ENCODE results near the gene GRK7. TPM values are rescaled to one million over a fixed set of nuclear protein-coding genes. Genes with fewer than 3 reads are reported as not detected.

GRK7 gene
- total and polyA plus RNA-seq, 2 donors (not counting 1 experiment from before 2014, with no cell fraction given), result 0.12 TPM; not detected in 1

DNA sequence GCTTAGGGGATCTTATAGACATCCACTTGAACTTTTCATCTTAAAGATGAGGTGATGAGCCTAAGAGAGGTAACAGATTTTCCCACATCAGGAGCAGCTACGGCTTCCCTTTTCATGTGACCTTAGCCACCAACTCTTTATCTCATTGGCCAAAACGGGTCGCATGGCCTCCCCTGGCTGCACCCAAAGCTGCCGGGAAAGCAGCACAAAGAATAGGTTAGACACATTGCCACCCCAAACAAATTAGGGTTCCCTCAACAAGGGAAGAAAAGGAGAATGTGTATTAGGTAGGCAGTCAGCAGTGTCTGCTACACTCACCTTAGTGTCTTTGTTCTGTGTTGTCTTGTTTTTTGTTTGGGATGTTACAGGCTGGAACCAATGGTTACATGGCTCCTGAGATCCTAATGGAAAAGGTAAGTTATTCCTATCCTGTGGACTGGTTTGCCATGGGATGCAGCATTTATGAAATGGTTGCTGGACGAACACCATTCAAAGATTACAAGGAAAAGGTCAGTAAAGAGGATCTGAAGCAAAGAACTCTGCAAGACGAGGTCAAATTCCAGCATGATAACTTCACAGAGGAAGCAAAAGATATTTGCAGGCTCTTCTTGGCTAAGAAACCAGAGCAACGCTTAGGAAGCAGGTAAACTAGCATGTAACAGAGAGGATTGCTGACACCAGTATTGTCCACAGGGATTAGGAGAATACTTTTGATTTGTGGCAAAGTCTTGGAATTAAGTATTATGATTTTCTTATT, 44.2 kb downstream of the GRK7 start:
- Histone ChIP-seq H3K4me1 (ENCODE audit: control insufficient read depth in 2 of 2, insufficient read depth in 2 of 2, low read length in 2 of 2) (no peaks in the 10 kb centered on the region), H2AFZ (ENCODE audit: insufficient read depth, low read depth, low read length, poor library complexity, severe bottlenecking) (no peak overlapping the region), H4K20me1 (ENCODE audit: control insufficient read depth, insufficient read depth, low read length, poor library complexity, severe bottlenecking) (no peaks in the 10 kb centered on the region), H3K27ac (ENCODE audit: low read length in 2 of 2) (no peak overlapping the region), H3K36me3 (replicated peaks in 1 of 2; ENCODE audit: control extremely low read depth in 1 of 2, control insufficient read depth in 1 of 2, extremely low read depth in 1 of 2, insufficient read depth in 2 of 2, low read length in 1 of 2) (no peaks in the 10 kb centered on the region), H3K9ac (ENCODE audit: low read length) (no peak overlapping the region), H3K79me2 (ENCODE audit: control insufficient read depth, insufficient read depth, low read length) (no peaks in the 10 kb centered on the region), H3K4me2 (replicated peaks; ENCODE audit: low read depth, low read length, poor library complexity, severe bottlenecking) (no peak overlapping the region), H3K9me3 (ENCODE audit: control extremely low read depth in 1 of 3, control insufficient read depth in 2 of 3, insufficient read depth in 1 of 3, low read length in 2 of 3) (no peaks in the 10 kb centered on the region), H3K27me3 (replicated peaks in 1 of 4; ENCODE audit: control extremely low read depth in 1 of 4, control insufficient read depth in 3 of 4, insufficient read depth in 4 of 4, low read length in 3 of 4) (no peaks in the 10 kb centered on the region), H3K4me3 (ENCODE audit: control extremely low read depth in 1 of 5, extremely low read depth in 1 of 5, insufficient read depth in 1 of 5, low read depth in 2 of 5, low read length in 4 of 5) (no peak overlapping the region)
- WGBS (ENCODE audit: insufficient coverage), result 86% methylated on average over 2 of the region's 7 CpGs
- H3K27ac Mint-ChIP-seq, result no peak overlapping the region
- no peaks in the 10 kb centered on the region for H3K4me1 Mint-ChIP-seq
- POLR2A ChIA-PET, result no interaction called here
- intact Hi-C loops (cut with micrococcal nuclease), result no loop called here
- ATAC-seq (ENCODE audit: low read depth), result no peak
- no peaks in the 10 kb centered on the region for H3K9me3 Mint-ChIP-seq (ENCODE audit: insufficient read depth)
- TF ChIP-seq, protein P1, sequence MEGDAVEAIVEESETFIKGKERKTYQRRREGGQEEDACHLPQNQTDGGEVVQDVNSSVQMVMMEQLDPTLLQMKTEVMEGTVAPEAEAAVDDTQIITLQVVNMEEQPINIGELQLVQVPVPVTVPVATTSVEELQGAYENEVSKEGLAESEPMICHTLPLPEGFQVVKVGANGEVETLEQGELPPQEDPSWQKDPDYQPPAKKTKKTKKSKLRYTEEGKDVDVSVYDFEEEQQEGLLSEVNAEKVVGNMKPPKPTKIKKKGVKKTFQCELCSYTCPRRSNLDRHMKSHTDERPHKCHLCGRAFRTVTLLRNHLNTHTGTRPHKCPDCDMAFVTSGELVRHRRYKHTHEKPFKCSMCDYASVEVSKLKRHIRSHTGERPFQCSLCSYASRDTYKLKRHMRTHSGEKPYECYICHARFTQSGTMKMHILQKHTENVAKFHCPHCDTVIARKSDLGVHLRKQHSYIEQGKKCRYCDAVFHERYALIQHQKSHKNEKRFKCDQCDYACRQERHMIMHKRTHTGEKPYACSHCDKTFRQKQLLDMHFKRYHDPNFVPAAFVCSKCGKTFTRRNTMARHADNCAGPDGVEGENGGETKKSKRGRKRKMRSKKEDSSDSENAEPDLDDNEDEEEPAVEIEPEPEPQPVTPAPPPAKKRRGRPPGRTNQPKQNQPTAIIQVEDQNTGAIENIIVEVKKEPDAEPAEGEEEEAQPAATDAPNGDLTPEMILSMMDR (IDR thresholded peaks at IDR 0.05), result no peak
- no peak for TF ChIP-seq EZH2 (IDR thresholded peaks at IDR 0.05; ENCODE audit: borderline replicate concordance, insufficient read depth, low read depth, low read length, poor library complexity, severe bottlenecking)
- no peak overlapping the region for H3K4me3 Mint-ChIP-seq
- no peaks in the 10 kb centered on the region for H3K27me3 Mint-ChIP-seq
- no peak for DNase-seq
- CTCF ChIA-PET, result no interaction called here

DNA sequence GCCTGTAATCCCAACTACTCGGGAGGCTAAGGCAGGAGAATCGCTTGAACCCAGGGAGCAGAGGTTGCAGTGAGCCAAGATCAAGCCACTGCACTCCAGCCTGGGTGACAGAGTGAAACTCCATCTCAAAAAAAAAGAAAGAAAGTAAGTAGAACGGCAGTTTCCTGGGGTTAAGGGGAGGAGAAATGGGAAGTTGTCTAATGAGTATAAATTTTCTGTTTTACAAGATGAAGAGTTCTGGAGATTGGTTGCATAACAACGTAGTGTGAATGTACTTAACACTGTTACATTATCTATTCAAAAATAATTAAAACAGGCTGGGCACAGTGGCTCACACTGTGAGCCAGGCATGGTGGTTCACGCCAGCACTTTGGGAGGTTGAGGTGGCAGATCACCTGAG, 45.4 kb downstream of the GRK7 start:
- no peak for TF ChIP-seq EZH2 (IDR thresholded peaks at IDR 0.05; ENCODE audit: borderline replicate concordance, insufficient read depth, low read depth, low read length, poor library complexity, severe bottlenecking)
- TF ChIP-seq, protein P1 (IDR thresholded peaks at IDR 0.05), result no peak
- no peaks in the 10 kb centered on the region for H3K9me3 ChIP-seq (ENCODE audit: control extremely low read depth in 1 of 3, control insufficient read depth in 2 of 3, insufficient read depth in 1 of 3, low read length in 2 of 3)
- H3K27ac ChIP-seq (ENCODE audit: low read length in 2 of 2), result no peak overlapping the region
- H3K4me1 ChIP-seq (ENCODE audit: control insufficient read depth in 2 of 2, insufficient read depth in 2 of 2, low read length in 2 of 2), result no peaks in the 10 kb centered on the region
- H3K79me2 ChIP-seq (ENCODE audit: control insufficient read depth, insufficient read depth, low read length), result no peaks in the 10 kb centered on the region
- H3K4me2 ChIP-seq (replicated peaks; ENCODE audit: low read depth, low read length, poor library complexity, severe bottlenecking), result no peak overlapping the region
- H3K9me3 Mint-ChIP-seq (ENCODE audit: insufficient read depth), result no peaks in the 10 kb centered on the region
- H3K4me3 ChIP-seq (ENCODE audit: control extremely low read depth in 1 of 5, extremely low read depth in 1 of 5, insufficient read depth in 1 of 5, low read depth in 2 of 5, low read length in 4 of 5), result no peak overlapping the region
- no peak overlapping the region for H3K4me3 Mint-ChIP-seq
- intact Hi-C loops (cut with micrococcal nuclease), result no loop called here
- H3K9ac ChIP-seq (ENCODE audit: low read length), result no peak overlapping the region
- no peak overlapping the region for H2AFZ ChIP-seq (ENCODE audit: insufficient read depth, low read depth, low read length, poor library complexity, severe bottlenecking)
- H3K36me3 ChIP-seq (replicated peaks in 1 of 2; ENCODE audit: control extremely low read depth in 1 of 2, control insufficient read depth in 1 of 2, extremely low read depth in 1 of 2, insufficient read depth in 2 of 2, low read length in 1 of 2), result no peaks in the 10 kb centered on the region
- ATAC-seq (ENCODE audit: low read depth) (no peak), DNase-seq (no peak)
- H3K27me3 Mint-ChIP-seq, result no peaks in the 10 kb centered on the region
- POLR2A ChIA-PET, result no interaction called here
- WGBS (ENCODE audit: insufficient coverage), result 100% methylated on average over 1 of the region's 5 CpGs
- no peaks in the 10 kb centered on the region for H4K20me1 ChIP-seq (ENCODE audit: control insufficient read depth, insufficient read depth, low read length, poor library complexity, severe bottlenecking)
- H3K27ac Mint-ChIP-seq, result no peak overlapping the region
- CTCF ChIA-PET, result no interaction called here
- H3K27me3 ChIP-seq (replicated peaks in 1 of 4; ENCODE audit: control extremely low read depth in 1 of 4, control insufficient read depth in 3 of 4, insufficient read depth in 4 of 4, low read length in 3 of 4), result no peaks in the 10 kb centered on the region
- no peaks in the 10 kb centered on the region for H3K4me1 Mint-ChIP-seq

All from B cell (primary cell).